Gastrocnemius medialis (tissue), 4 donors: ENCODE data around the gene GTPBP8. TPM values are rescaled to one million over a fixed set of nuclear protein-coding genes. Genes with fewer than 3 reads are reported as not detected.

Experiments
- ATAC-seq, 2 donors: fragments of 150-250 bp; one replicate each; pipeline ENCODE4 v1.9.1; 2016
- DNase-seq, 2 donors: peaks; one replicate each; pipeline ENCODE4 v3.0.0-alpha.2; 2019
- H3K27ac ChIP-seq, 4 donors: fragments of 200-600 bp; sonication (generic); 1 replicate in 1 of 4; 2 replicates in 3 of 4; pipeline ENCODE4 v1.5.1; 2016 to 2018; ENCODE audit warnings: mild to moderate bottlenecking in 2 of 4, moderate library complexity in 1 of 4
- H3K27me3 ChIP-seq, 3 donors: fragments of 200-600 bp; sonication (generic) in 2 of 3; 1 replicate in 1 of 3; 2 replicates in 2 of 3; pipeline versions ENCODE4 v1.5.1 to v1.6.0; 2016 to 2019; ENCODE audit warnings: mild to moderate bottlenecking in 1 of 3, moderate library complexity in 1 of 3
- H3K36me3 ChIP-seq, 2 donors: fragments of 200-600 bp; sonication (generic) in 1 of 2; one replicate each; pipeline ENCODE4 v1.5.1; 2017 to 2018
- H3K4me1 ChIP-seq, 2 donors: fragments of 200-600 bp; sonication (generic) in 1 of 2; one replicate each; pipeline ENCODE4 v1.5.1; 2016 to 2017; ENCODE audit warnings: mild to moderate bottlenecking in 2 of 2
- H3K4me3 ChIP-seq, 4 donors: fragments of 200-600 bp; sonication (generic) in 3 of 4; 1 replicate in 1 of 4; 2 replicates in 3 of 4; pipeline ENCODE4 v1.5.1; 2016 to 2019; ENCODE audit warnings: mild to moderate bottlenecking in 2 of 4
- H3K9me3 ChIP-seq, 3 donors: fragments of 200-600 bp; sonication (generic) in 2 of 3; 1 replicate in 1 of 3; 2 replicates in 2 of 3; pipeline ENCODE4 v1.5.1; 2016 to 2019
- CTCF ChIP-seq, 5 experiments: fragments of 450-650 bp in 3 of 5; fragments of 200-600 bp in 2 of 5; sonication (generic) in 2 of 5; IDR thresholded peaks in 4 of 5; conservative IDR thresholded peaks in 1 of 5; 1 replicate in 4 of 5; 2 replicates in 1 of 5; pipeline ENCODE4 v1.5.1; 2016 to 2019; ENCODE audit warnings: antibody characterized with exemption in 5 of 5, mild to moderate bottlenecking in 3 of 5, moderate library complexity in 3 of 5
- POLR2A ChIP-seq, 2 donors: fragments of 450-650 bp; IDR thresholded peaks; one replicate each; pipeline ENCODE4 v1.6.1; 2017; ENCODE audit warnings: antibody characterized with exemption in 2 of 2, mild to moderate bottlenecking in 2 of 2, moderate library complexity in 2 of 2
- in situ Hi-C, 4 donors: fragments of 200-750 bp; cut with MboI; loops; one replicate each; pipeline versions ENCODE4 v1.15.0 to v1.8.0; 2017; ENCODE audit warnings: low sequenced_read_pairs in 4 of 4
- intact Hi-C: fragments of 100-400 bp; cut with DNase I; formaldehyde crosslinking; loops from one replicate; pipeline ENCODE4 v1.15.1; 2023; ENCODE audit warnings: low total_unique reads
- total RNA-seq, 4 donors: library from RNA; depleted of rRNA; stranded (reverse); fragments of >200 nt; gene quantifications; one replicate each; pipeline versions ENCODE4 v1.1.0 to v1.2.3, GENCODE V29; 2016

The GTPBP8 gene
- total RNA-seq, 4 donors from 2014 or later = 21.4 to 78.3 (median 40.7) TPM

- H3K27me3 ChIP-seq = no peaks in the 10 kb centered on the region
- DNase-seq (no peak), ATAC-seq (no peak)
- intact Hi-C loops = no loop called here
- H3K4me3 ChIP-seq = no peak overlapping the region
- TF ChIP-seq CTCF (IDR thresholded peaks at IDR 0.05 in 4 of 5, conservative IDR thresholded peaks at IDR 0.05 in 1 of 5) = no peak
- TF ChIP-seq POLR2A (IDR thresholded peaks at IDR 0.05) = no peak
- H3K9me3 ChIP-seq = no peaks in the 10 kb centered on the region
- H3K36me3 ChIP-seq = no peaks in the 10 kb centered on the region
- no peak overlapping the region for H3K27ac ChIP-seq
- no peaks in the 10 kb centered on the region for H3K4me1 ChIP-seq
- in situ Hi-C loops = loop anchor here in 1 of 4 donors (5.0 to 10.0 kb wide), 2 partner anchors 241 to 334 kb away; partner anchors contain the start of gene CCDC80
Observed at GRCh38 chr3:112976001-112976400, 14.8 kb upstream of the GTPBP8 start.

GRCh38 chr3:112976953-112977352 lies 13.8 kb upstream of the GTPBP8 start:
- intact Hi-C loops = no loop called here
- in situ Hi-C loops = loop anchor here in 1 of 4 donors (5.0 to 10.0 kb wide), 2 partner anchors 242 to 335 kb away; partner anchors contain the start of gene CCDC80
- Histone ChIP-seq H3K27me3 (no peaks in the 10 kb centered on the region), H3K4me1 (no peaks in the 10 kb centered on the region), H3K4me3 (no peak overlapping the region), H3K36me3 (no peaks in the 10 kb centered on the region), H3K27ac (no peak overlapping the region), H3K9me3 (no peaks in the 10 kb centered on the region)
- TF ChIP-seq POLR2A (IDR thresholded peaks at IDR 0.05) (no peak), CTCF (IDR thresholded peaks at IDR 0.05 in 4 of 5, conservative IDR thresholded peaks at IDR 0.05 in 1 of 5) (no peak)
- DNase-seq = no peak
- ATAC-seq = no peak

- H3K4me1 ChIP-seq = peaks cover 0 to 4% of the 10 kb centered on the region in 2 donors
- no peak for ATAC-seq
- in situ Hi-C loops = loop anchor here in 1 of 4 donors (5.0 to 10.0 kb wide), 2 partner anchors 245 to 337 kb away; partner anchors contain the start of gene CCDC80
- no peak for DNase-seq
- no peaks in the 10 kb centered on the region for H3K36me3 ChIP-seq
- H3K27me3 ChIP-seq = no peaks in the 10 kb centered on the region
- H3K9me3 ChIP-seq = no peaks in the 10 kb centered on the region
- TF ChIP-seq CTCF (IDR thresholded peaks at IDR 0.05 in 4 of 5, conservative IDR thresholded peaks at IDR 0.05 in 1 of 5) = peak; percentile 46 to 80 (median 57)
- no peak for TF ChIP-seq POLR2A (IDR thresholded peaks at IDR 0.05)
- H3K4me3 ChIP-seq = no peak overlapping the region
- H3K27ac ChIP-seq = no peak overlapping the region
- intact Hi-C loops = loop anchor here (1.0 kb wide), 1 partner anchor 336 kb away; no protein-coding TSS in a partner anchor
Observed at GRCh38 chr3:112979244-112979832, 11.4 kb upstream of the GTPBP8 start.

GRCh38 chr3:112980080-112980479 lies 10.7 kb upstream of the GTPBP8 start:
- no peak for ATAC-seq
- Histone ChIP-seq H3K9me3 (no peaks in the 10 kb centered on the region), H3K27me3 (no peaks in the 10 kb centered on the region), H3K27ac (no peak overlapping the region), H3K4me3 (no peak overlapping the region), H3K36me3 (no peaks in the 10 kb centered on the region), H3K4me1 (peaks cover 0 to 11% of the 10 kb centered on the region in 2 donors)
- in situ Hi-C loops = loop anchor here in 3 of 4 donors (10.0 kb wide), 2 partner anchors 245 to 335 kb away; partner anchors contain the start of gene CCDC80 (in 2 of the 3)
- intact Hi-C loops = loop anchor here (5.0 kb wide), 1 partner anchor 243 kb away; no protein-coding TSS in a partner anchor
- no peak for TF ChIP-seq POLR2A (IDR thresholded peaks at IDR 0.05)
- DNase-seq = no peak

- H3K27ac ChIP-seq = no peak overlapping the region
- TF ChIP-seq POLR2A (IDR thresholded peaks at IDR 0.05) = no peak
- no peak for TF ChIP-seq CTCF (IDR thresholded peaks at IDR 0.05 in 4 of 5, conservative IDR thresholded peaks at IDR 0.05 in 1 of 5)
- no peaks in the 10 kb centered on the region for H3K27me3 ChIP-seq
- no peak for DNase-seq
- H3K36me3 ChIP-seq = no peaks in the 10 kb centered on the region
- in situ Hi-C loops (loop anchor here in 3 of 4 donors (10.0 kb wide), 2 partner anchors 248 to 338 kb away; partner anchors contain the start of gene CCDC80 (in 2 of the 3)), intact Hi-C loops (loop anchor here (5.0 kb wide), 1 partner anchor 245 kb away; no protein-coding TSS in a partner anchor)
- no peaks in the 10 kb centered on the region for H3K9me3 ChIP-seq
- no peak overlapping the region for H3K4me3 ChIP-seq
- no peak for ATAC-seq
- peaks cover 0 to 11% of the 10 kb centered on the region in 2 donors for H3K4me1 ChIP-seq
Observed at GRCh38 chr3:112982710-112983109, 8.1 kb upstream of the GTPBP8 start.
